A549 (cell line): ENCODE data around the gene REEP3. TPM values are rescaled to one million over a fixed set of nuclear protein-coding genes. Genes with fewer than 3 reads are reported as not detected.

Source experiments
- ATAC-seq, 2 experiments: fragments of 200-7000 bp in 1 of 2; fragments of >200 bp in 1 of 2; cut with Nextera tagmentation in 1 of 2; cut with Tn5 transposase in 1 of 2; 3 replicates each; pipeline versions ENCODE4 v1.8.0 to v1.9.1; 2018 to 2020; ENCODE audit warnings: mild to moderate bottlenecking in 1 of 2, moderate library complexity in 1 of 2
- CTCF ChIA-PET: fragments of 300-600 bp; sonication (Branson Sonifier 250); formaldehyde crosslinking; extraction: SDS; loops from one replicate; lab custom pipeline; 2021; ENCODE audit warnings: antibody characterized with exemption, inconsistent platforms; lab: Yijun Ruan, JAX
- POLR2A ChIA-PET: fragments of 350-600 bp; formaldehyde crosslinking; extraction: SDS; loops from one replicate; lab custom pipeline; 2021; ENCODE audit warnings: antibody characterized with exemption, inconsistent platforms; lab: Yijun Ruan, JAX
- DNase-seq, 2 experiments: peaks; one replicate each; pipeline versions ENCODE4 v3.0.0 to v3.0.0-alpha.2; 2011 to 2016; ENCODE audit warnings: low read depth in 1 of 2, low spot score in 1 of 2
- FAIRE-seq: peaks from 2 replicates; lab custom pipeline; 2011; peaks lifted over from hg19 to GRCh38; lab: Jason Lieb, UNC
- H3K27ac ChIP-seq, 2 experiments: fragments of >200 bp; sonication (Bioruptor Twin); formaldehyde crosslinking; 3 replicates each; pipeline ENCODE4 v1.5.1; 2016 to 2017
- H3K4me1 ChIP-seq: fragments of >200 bp; sonication (Bioruptor Twin); formaldehyde crosslinking; 3 replicates; pipeline ENCODE4 v1.6.1; 2016
- H3K4me2 ChIP-seq: fragments of >200 bp; sonication (Bioruptor Twin); formaldehyde crosslinking; 3 replicates; pipeline ENCODE4 v1.6.1; 2016
- H3K4me3 ChIP-seq: fragments of >200 bp; sonication (Bioruptor Twin); formaldehyde crosslinking; 3 replicates; pipeline ENCODE4 v1.5.1; 2016
- H3K9me3 ChIP-seq: fragments of >200 bp; sonication (Bioruptor Twin); formaldehyde crosslinking; 3 replicates; pipeline ENCODE4 v1.6.1; 2016
- BHLHE40 ChIP-seq: IDR thresholded peaks from 2 replicates; pipeline ENCODE4 v1.6.1; 2012; ENCODE audit warnings: low read depth, low read length, inconsistent platforms
- CBX2 ChIP-seq: fragments of 200-600 bp; sonication (generic); IDR thresholded peaks from 2 replicates; pipeline ENCODE4 v1.6.1; 2016; ENCODE audit warnings: low read depth, mild to moderate bottlenecking, borderline replicate concordance
- CHD4 ChIP-seq: fragments of 200-600 bp; sonication (generic); IDR thresholded peaks from 2 replicates; pipeline ENCODE4 v1.6.1; 2016; ENCODE audit warnings: antibody characterized with exemption, mild to moderate bottlenecking, borderline replicate concordance
- EHF ChIP-seq: fragments of 250-450 bp; sonication (Bioruptor Pico); IDR thresholded peaks from 2 replicates; pipeline ENCODE4 v1.5.0; 2020; ENCODE audit warnings: mild to moderate bottlenecking
- EHMT2 ChIP-seq: fragments of 200-600 bp; sonication (generic); IDR thresholded peaks from 2 replicates; pipeline ENCODE4 v1.6.1; 2016; ENCODE audit warnings: antibody characterized with exemption, low read depth, mild to moderate bottlenecking, moderate library complexity
- FOSB ChIP-seq: fragments of 250-450 bp; sonication (Bioruptor Pico); IDR thresholded peaks from 2 replicates; pipeline ENCODE4 v1.5.0; 2020; ENCODE audit warnings: mild to moderate bottlenecking, moderate library complexity
- HDAC2 ChIP-seq: fragments of 200-600 bp; sonication (generic); IDR thresholded peaks from 2 replicates; pipeline ENCODE4 v1.6.1; 2016
- HOXB13 ChIP-seq: fragments of 250-450 bp; sonication (Bioruptor Pico); IDR thresholded peaks from 2 replicates; pipeline ENCODE4 v1.5.0; 2020; ENCODE audit warnings: low read depth, mild to moderate bottlenecking, moderate library complexity
- HOXB5 ChIP-seq: fragments of 250-450 bp; sonication (Bioruptor Pico); IDR thresholded peaks from 2 replicates; pipeline ENCODE4 v1.5.0; 2020; ENCODE audit warnings: mild to moderate bottlenecking, moderate library complexity
- JUNB ChIP-seq: fragments of >200 bp; sonication (Bioruptor Twin); formaldehyde crosslinking; IDR thresholded peaks from 2 replicates; pipeline ENCODE4 v1.6.1; 2016
- KDM5A ChIP-seq: fragments of 200-600 bp; sonication (generic); IDR thresholded peaks from 2 replicates; pipeline ENCODE4 v1.6.1; 2016; ENCODE audit warnings: antibody characterized with exemption, mild to moderate bottlenecking
- RCOR1 ChIP-seq: fragments of 150-350 bp; IDR thresholded peaks from 2 replicates; pipeline ENCODE4 v1.6.1; 2014; ENCODE audit warnings: antibody characterized with exemption, low read length, low read depth
- RNF2 ChIP-seq: fragments of 200-600 bp; sonication (generic); IDR thresholded peaks from 2 replicates; pipeline ENCODE4 v1.6.1; 2016; ENCODE audit warnings: low read depth, mild to moderate bottlenecking, antibody characterized with exemption, moderate library complexity, borderline replicate concordance
- SMC3 ChIP-seq: fragments of >200 bp; sonication (Bioruptor Twin); formaldehyde crosslinking; IDR thresholded peaks from 3 replicates; pipeline ENCODE4 v1.6.1; 2018; ENCODE audit warnings: inconsistent platforms
- ZC3H11A ChIP-seq: fragments of 450-650 bp; IDR thresholded peaks from 2 replicates; pipeline ENCODE4 v1.6.1; 2014; ENCODE audit warnings: antibody characterized with exemption, mild to moderate bottlenecking
- WGBS: methylation state at CpG from one replicate; pipeline ENCODE4 v1.1.6; 2017; ENCODE audit errors: missing lambda C conversion rate; 5-methylcytosine and 5-hydroxymethylcytosine counted together
- polyA plus RNA-seq, 4 experiments: library from polyadenylated mRNA; depleted of rRNA in 3 of 4; stranded (reverse); fragments of >200 nt; fragmentation: RNase III in 1 of 4; extraction: RNeasy Plus Mini Kit Qiagen cat#74134 plus additional on column Dnase treatment in 1 of 4; gene quantifications; 2 replicates in 3 of 4; 3 replicates in 1 of 4; pipeline ENCODE4 v1.2.3, GENCODE V29; 2011 to 2017
- TF ChIP-seq, protein P1 (sequence below): fragments of 450-650 bp; IDR thresholded peaks from 2 replicates; pipeline ENCODE4 v1.6.1; 2014; ENCODE audit warnings: antibody characterized with exemption
- TF ChIP-seq, protein P2 (sequence below): fragments of 200-600 bp; sonication (generic); IDR thresholded peaks from 2 replicates; pipeline ENCODE4 v1.6.1; 2016; ENCODE audit warnings: antibody characterized with exemption, mild to moderate bottlenecking, moderate library complexity
- TF ChIP-seq, protein P3 (sequence below): fragments of 250-450 bp; sonication (Bioruptor Pico); IDR thresholded peaks from 2 replicates; pipeline ENCODE4 v1.5.0; 2020; ENCODE audit warnings: low read depth, mild to moderate bottlenecking, moderate library complexity

The REEP3 gene
- polyA plus RNA-seq, 2 of the 4 experiments (the other 2 are of a cell fraction), result 19.6 to 35.8 TPM

DNA sequence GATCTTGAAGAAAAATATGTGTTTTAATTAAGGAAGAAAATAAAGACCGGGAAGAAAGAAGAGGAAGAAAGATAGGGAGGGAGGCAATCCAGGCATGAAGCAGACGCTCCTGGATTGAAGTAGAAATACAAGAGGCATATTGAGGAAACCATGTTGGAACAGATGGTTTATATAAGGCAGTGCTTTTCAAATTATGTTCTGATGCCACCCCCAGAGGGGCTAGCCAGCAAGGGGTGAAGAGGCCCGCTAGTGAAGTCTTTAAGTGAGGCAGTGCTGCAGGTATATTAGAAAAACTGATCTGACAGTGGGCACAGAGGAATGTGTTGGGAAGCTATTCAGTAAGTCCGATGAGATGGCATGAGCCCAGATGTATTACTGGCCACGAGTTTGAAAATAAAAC lies 40.1 kb downstream of the REEP3 start:
- no peak for DNase-seq
- 82% methylated on average over 5 of the region's 5 CpGs for WGBS
- H3K9me3 ChIP-seq, result no peaks in the 10 kb centered on the region
- CTCF ChIA-PET, result interaction anchor here (0.6 to 0.9 kb wide), 2 partner anchors 159 to 394 kb away, joined by 3 to 4 read pairs; no protein-coding TSS in a partner anchor
- no peak overlapping the region for H3K4me2 ChIP-seq
- no peaks in the 10 kb centered on the region for H3K4me1 ChIP-seq
- FAIRE-seq, result no peak
- H3K4me3 ChIP-seq, result no peak overlapping the region
- TF ChIP-seq HOXB5 (CRISPR knock-in tag) (no peak), RNF2 (no peak), EHMT2 (no peak), RCOR1 (no peak), ZC3H11A (no peak), CHD4 (no peak)
- TF ChIP-seq, all 56 proteins: peak for 0
- POLR2A ChIA-PET, result no interaction called here
- no peak overlapping the region for H3K27ac ChIP-seq
- ATAC-seq, result no peak

DNA sequence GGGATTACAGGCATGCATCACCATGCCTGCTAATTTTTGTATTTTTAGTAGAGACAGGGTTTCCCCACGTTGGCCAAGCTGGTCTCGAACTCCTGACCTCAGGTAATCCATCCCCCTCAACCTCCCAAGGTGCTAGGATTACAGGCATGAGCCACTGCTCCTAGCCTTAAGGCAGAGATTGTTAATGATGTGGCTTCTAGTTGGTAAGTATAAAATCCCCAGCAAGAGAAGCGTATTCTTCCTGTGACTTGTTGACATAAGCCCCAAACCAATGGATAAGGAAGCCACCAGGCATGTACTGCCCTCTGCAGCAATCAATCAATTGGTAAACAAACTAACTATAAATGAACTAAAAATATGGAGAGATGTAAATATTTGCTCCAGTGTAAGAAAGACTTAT lies 41.2 kb downstream of the REEP3 start:
- ATAC-seq, result no peak
- no peak for DNase-seq
- Histone ChIP-seq H3K4me3 (no peak overlapping the region), H3K27ac (no peak overlapping the region), H3K9me3 (no peaks in the 10 kb centered on the region)
- FAIRE-seq, result no peak
- CTCF ChIA-PET, result interaction anchor here (0.8 to 0.9 kb wide), 2 partner anchors 158 to 205 kb away, joined by 3 to 4 read pairs; no protein-coding TSS in a partner anchor
- POLR2A ChIA-PET, result no interaction called here
- 100% methylated on average over 3 of the region's 3 CpGs for WGBS
- TF ChIP-seq EHF (no peak), HDAC2 (no peak), KDM5A (no peak), SMC3 (no peak), HOXB13 (CRISPR knock-in tag) (no peak), BHLHE40 (no peak), FOSB (CRISPR knock-in tag) (no peak)
- TF ChIP-seq, protein P1, sequence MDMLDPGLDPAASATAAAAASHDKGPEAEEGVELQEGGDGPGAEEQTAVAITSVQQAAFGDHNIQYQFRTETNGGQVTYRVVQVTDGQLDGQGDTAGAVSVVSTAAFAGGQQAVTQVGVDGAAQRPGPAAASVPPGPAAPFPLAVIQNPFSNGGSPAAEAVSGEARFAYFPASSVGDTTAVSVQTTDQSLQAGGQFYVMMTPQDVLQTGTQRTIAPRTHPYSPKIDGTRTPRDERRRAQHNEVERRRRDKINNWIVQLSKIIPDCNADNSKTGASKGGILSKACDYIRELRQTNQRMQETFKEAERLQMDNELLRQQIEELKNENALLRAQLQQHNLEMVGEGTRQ, result no peak
- TF ChIP-seq, protein P2, sequence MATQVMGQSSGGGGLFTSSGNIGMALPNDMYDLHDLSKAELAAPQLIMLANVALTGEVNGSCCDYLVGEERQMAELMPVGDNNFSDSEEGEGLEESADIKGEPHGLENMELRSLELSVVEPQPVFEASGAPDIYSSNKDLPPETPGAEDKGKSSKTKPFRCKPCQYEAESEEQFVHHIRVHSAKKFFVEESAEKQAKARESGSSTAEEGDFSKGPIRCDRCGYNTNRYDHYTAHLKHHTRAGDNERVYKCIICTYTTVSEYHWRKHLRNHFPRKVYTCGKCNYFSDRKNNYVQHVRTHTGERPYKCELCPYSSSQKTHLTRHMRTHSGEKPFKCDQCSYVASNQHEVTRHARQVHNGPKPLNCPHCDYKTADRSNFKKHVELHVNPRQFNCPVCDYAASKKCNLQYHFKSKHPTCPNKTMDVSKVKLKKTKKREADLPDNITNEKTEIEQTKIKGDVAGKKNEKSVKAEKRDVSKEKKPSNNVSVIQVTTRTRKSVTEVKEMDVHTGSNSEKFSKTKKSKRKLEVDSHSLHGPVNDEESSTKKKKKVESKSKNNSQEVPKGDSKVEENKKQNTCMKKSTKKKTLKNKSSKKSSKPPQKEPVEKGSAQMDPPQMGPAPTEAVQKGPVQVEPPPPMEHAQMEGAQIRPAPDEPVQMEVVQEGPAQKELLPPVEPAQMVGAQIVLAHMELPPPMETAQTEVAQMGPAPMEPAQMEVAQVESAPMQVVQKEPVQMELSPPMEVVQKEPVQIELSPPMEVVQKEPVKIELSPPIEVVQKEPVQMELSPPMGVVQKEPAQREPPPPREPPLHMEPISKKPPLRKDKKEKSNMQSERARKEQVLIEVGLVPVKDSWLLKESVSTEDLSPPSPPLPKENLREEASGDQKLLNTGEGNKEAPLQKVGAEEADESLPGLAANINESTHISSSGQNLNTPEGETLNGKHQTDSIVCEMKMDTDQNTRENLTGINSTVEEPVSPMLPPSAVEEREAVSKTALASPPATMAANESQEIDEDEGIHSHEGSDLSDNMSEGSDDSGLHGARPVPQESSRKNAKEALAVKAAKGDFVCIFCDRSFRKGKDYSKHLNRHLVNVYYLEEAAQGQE, result no peak
- TF ChIP-seq, protein P3, sequence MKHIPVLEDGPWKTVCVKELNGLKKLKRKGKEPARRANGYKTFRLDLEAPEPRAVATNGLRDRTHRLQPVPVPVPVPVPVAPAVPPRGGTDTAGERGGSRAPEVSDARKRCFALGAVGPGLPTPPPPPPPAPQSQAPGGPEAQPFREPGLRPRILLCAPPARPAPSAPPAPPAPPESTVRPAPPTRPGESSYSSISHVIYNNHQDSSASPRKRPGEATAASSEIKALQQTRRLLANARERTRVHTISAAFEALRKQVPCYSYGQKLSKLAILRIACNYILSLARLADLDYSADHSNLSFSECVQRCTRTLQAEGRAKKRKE (CRISPR knock-in tag), result no peak
- TF ChIP-seq, all 56 proteins: peak for 0
- H3K4me1 ChIP-seq, result no peaks in the 10 kb centered on the region
- no peak overlapping the region for H3K4me2 ChIP-seq

DNA sequence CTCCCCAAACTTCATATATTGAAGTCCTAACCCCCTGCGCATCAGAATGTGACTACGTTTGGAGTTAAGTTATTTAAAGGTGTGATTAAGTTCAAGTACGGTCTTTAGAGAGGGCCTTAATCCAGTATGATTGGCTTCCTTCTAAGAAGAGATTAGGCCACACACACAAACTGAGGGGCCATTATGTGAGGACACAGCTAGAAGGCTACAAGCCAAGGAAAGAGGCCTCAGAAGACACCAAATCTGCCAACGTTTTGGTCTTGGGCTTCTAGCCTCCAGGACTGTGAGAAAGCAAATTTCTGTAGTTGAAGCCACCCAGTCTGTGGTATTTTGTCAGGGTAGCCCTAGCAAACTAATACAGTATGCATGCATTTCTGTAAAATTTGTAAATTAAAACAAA lies 41.7 kb downstream of the REEP3 start:
- TF ChIP-seq CBX2 (no peak), JUNB (no peak)
- 78% methylated on average over 4 of the region's 4 CpGs for WGBS
- CTCF ChIA-PET, result interaction anchor here (1.3 kb wide), 1 partner anchor 24 kb away, joined by 3 read pairs; no protein-coding TSS in a partner anchor
- FAIRE-seq (no peak), ATAC-seq (no peak), DNase-seq (no peak)
- no peak overlapping the region for H3K4me2 ChIP-seq
- no peaks in the 10 kb centered on the region for H3K9me3 ChIP-seq
- no peak overlapping the region for H3K27ac ChIP-seq
- no peak overlapping the region for H3K4me3 ChIP-seq
- POLR2A ChIA-PET, result no interaction called here
- no peaks in the 10 kb centered on the region for H3K4me1 ChIP-seq
